Sigmoid colon (tissue), 7 donors: Measurements from ENCODE around the gene FGGY. TPM values are rescaled to one million over a fixed set of nuclear protein-coding genes. Genes with fewer than 3 reads are reported as not detected.

Source experiments
- DNase-seq: peaks from one replicate; pipeline ENCODE4 v3.0.0-alpha.2; 2019
- H3K27ac ChIP-seq, 4 donors: fragments of 200-600 bp; sonication (generic); one replicate each; pipeline ENCODE4 v1.5.1; 2016 to 2019; ENCODE audit warnings: mild to moderate bottlenecking in 1 of 4
- H3K27me3 ChIP-seq, 3 donors: fragments of 200-600 bp; sonication (generic); one replicate each; pipeline ENCODE4 v1.5.1; 2019; ENCODE audit warnings: mild to moderate bottlenecking in 1 of 3
- H3K36me3 ChIP-seq, 4 donors: fragments of 200-600 bp; sonication (generic); one replicate each; pipeline ENCODE4 v1.5.1; 2016 to 2019
- H3K4me1 ChIP-seq, 4 donors: fragments of 200-600 bp; sonication (generic); one replicate each; pipeline ENCODE4 v1.5.1; 2017 to 2019
- H3K4me3 ChIP-seq, 4 donors: fragments of 200-600 bp; sonication (generic); one replicate each; pipeline ENCODE4 v1.5.1; 2017 to 2019; ENCODE audit warnings: mild to moderate bottlenecking in 2 of 4, moderate library complexity in 1 of 4
- H3K9me3 ChIP-seq, 4 donors: fragments of 200-600 bp in 3 of 4; sonication (generic) in 3 of 4; one replicate each; pipeline versions ENCODE4 v1.5.1 to v1.6.1; 2013 to 2019
- CTCF ChIP-seq, 4 experiments: fragments of 450-650 bp in 3 of 4; fragments of 200-600 bp in 1 of 4; IDR thresholded peaks; one replicate each; pipeline ENCODE4 v1.5.1; 2016 to 2019; ENCODE audit warnings: antibody characterized with exemption in 4 of 4, mild to moderate bottlenecking in 3 of 4, moderate library complexity in 2 of 4
- EP300 ChIP-seq, 4 donors: sonication (generic); formaldehyde crosslinking; IDR thresholded peaks; one replicate each; pipeline ENCODE4 v1.6.1; 2017; ENCODE audit warnings: antibody characterized with exemption in 4 of 4
- POLR2A ChIP-seq, 2 donors: fragments of 450-650 bp; IDR thresholded peaks; one replicate each; pipeline ENCODE4 v1.6.1; 2016; ENCODE audit warnings: antibody characterized with exemption in 2 of 2, mild to moderate bottlenecking in 2 of 2, moderate library complexity in 2 of 2
- POLR2AphosphoS5 ChIP-seq, 4 donors: sonication (generic); formaldehyde crosslinking; IDR thresholded peaks; one replicate each; pipeline ENCODE4 v1.6.1; 2017; ENCODE audit warnings: antibody characterized with exemption in 4 of 4
- WGBS, 2 donors: extraction: QIAGEN DNeasy Blood & Tissue Kit; methylation state at CpG; one replicate each; pipeline ENCODE4 v1.1.7; 2013; 5-methylcytosine and 5-hydroxymethylcytosine counted together
- intact Hi-C: fragments of 100-400 bp; cut with DNase I; formaldehyde crosslinking; loops from one replicate; pipeline ENCODE4 v1.15.1; 2023
- polyA plus RNA-seq, 3 donors: library from polyadenylated mRNA; stranded (reverse); fragments of 200-250 nt; gene quantifications; one replicate each; pipeline ENCODE4 v1.2.3, GENCODE V29; 2013
- total RNA-seq, 4 donors: library from RNA; depleted of rRNA; stranded (reverse); fragments of >200 nt; gene quantifications; one replicate each; pipeline ENCODE4 v1.1.0, GENCODE V29; 2016
- donor health status: healthy with polysubstance abuse.
- donor health status: Bipolar disorder and iron deficiency.
- donor health status: healthy.

The FGGY gene
- total and polyA plus RNA-seq, 7 donors, result 4.8 to 54.1 (median 20.5) TPM

GRCh38 chr1:59292562-59292961 is 4.3 kb upstream of the FGGY start:
- Histone ChIP-seq H3K4me3 (no peak overlapping the region), H3K27me3 (no peaks in the 10 kb centered on the region), H3K36me3 (no peaks in the 10 kb centered on the region), H3K27ac (peak overlapping the region in 1 of 4 donors; percentile 30), H3K4me1 (peaks cover 0 to 13% (median 8%) of the 10 kb centered on the region in 4 donors), H3K9me3 (no peaks in the 10 kb centered on the region)
- intact Hi-C loops, result no loop called here
- TF ChIP-seq EP300 (IDR thresholded peaks at IDR 0.05), result peak in 2 of 4 donors; percentile 13 to 51
- TF ChIP-seq POLR2A (IDR thresholded peaks at IDR 0.05), result no peak
- peak; percentile 7 to 64 (median 32) for TF ChIP-seq POLR2AphosphoS5 (IDR thresholded peaks at IDR 0.05)
- peak; percentile 73 for DNase-seq
- WGBS, 2 donors, result 29 to 33% methylated on average over 2 of the region's 2 CpGs

- peaks cover 0 to 19% (median 14%) of the 10 kb centered on the region in 4 donors for H3K4me1 ChIP-seq
- H3K9me3 ChIP-seq, result no peaks in the 10 kb centered on the region
- no peak for DNase-seq
- WGBS, 2 donors, result 70 to 79% methylated on average over 2 of the region's 2 CpGs
- no peaks in the 10 kb centered on the region for H3K36me3 ChIP-seq
- intact Hi-C loops, result no loop called here
- H3K27ac ChIP-seq, result peak overlapping the region in 1 of 4 donors; percentile 30
- H3K4me3 ChIP-seq, result no peak overlapping the region
- H3K27me3 ChIP-seq, result no peaks in the 10 kb centered on the region
- no peak for TF ChIP-seq CTCF (IDR thresholded peaks at IDR 0.05)
- no peak for TF ChIP-seq EP300 (IDR thresholded peaks at IDR 0.05)
- no peak for TF ChIP-seq POLR2A (IDR thresholded peaks at IDR 0.05)
- no peak for TF ChIP-seq POLR2AphosphoS5 (IDR thresholded peaks at IDR 0.05)
These were observed 3.7 kb upstream of the FGGY start for GRCh38 chr1:59293206-59293605.

GRCh38 chr1:59293849-59294248 is 3.0 kb upstream of the FGGY start:
- no peak overlapping the region for H3K27ac ChIP-seq
- WGBS, 2 donors, result 92 to 93% methylated on average over 12 of the region's 12 CpGs
- no peaks in the 10 kb centered on the region for H3K36me3 ChIP-seq
- H3K4me1 ChIP-seq, result peaks cover 0 to 20% (median 15%) of the 10 kb centered on the region in 4 donors
- intact Hi-C loops, result no loop called here
- no peaks in the 10 kb centered on the region for H3K27me3 ChIP-seq
- no peak for DNase-seq
- H3K4me3 ChIP-seq, result no peak overlapping the region
- H3K9me3 ChIP-seq, result no peaks in the 10 kb centered on the region
- TF ChIP-seq EP300 (IDR thresholded peaks at IDR 0.05) (no peak), POLR2AphosphoS5 (IDR thresholded peaks at IDR 0.05) (no peak), POLR2A (IDR thresholded peaks at IDR 0.05) (no peak), CTCF (IDR thresholded peaks at IDR 0.05) (no peak)

GRCh38 chr1:59294423-59294822 is 2.5 kb upstream of the FGGY start:
- Histone ChIP-seq H3K4me1 (peaks cover 0 to 20% (median 15%) of the 10 kb centered on the region in 4 donors), H3K4me3 (no peak overlapping the region), H3K9me3 (no peaks in the 10 kb centered on the region), H3K27ac (no peak overlapping the region), H3K36me3 (no peaks in the 10 kb centered on the region), H3K27me3 (no peaks in the 10 kb centered on the region)
- no peak for TF ChIP-seq POLR2A (IDR thresholded peaks at IDR 0.05)
- TF ChIP-seq CTCF (IDR thresholded peaks at IDR 0.05), result no peak
- no peak for TF ChIP-seq POLR2AphosphoS5 (IDR thresholded peaks at IDR 0.05)
- no peak for TF ChIP-seq EP300 (IDR thresholded peaks at IDR 0.05)
- 85 to 92% methylated on average over 4 of the region's 4 CpGs for WGBS, 2 donors
- intact Hi-C loops, result no loop called here
- no peak for DNase-seq

- 15 to 56% methylated on average over 4 of the region's 4 CpGs for WGBS, 2 donors
- intact Hi-C loops, result loop anchor here (1.0 to 5.0 kb wide), 11 partner anchors 97 to 511 kb away; partner anchors contain the start of gene JUN
These were observed 1.3 kb upstream of the FGGY start for GRCh38 chr1:59295618-59296017.

More at GRCh38 chr1:59295618-59296017, 1.3 kb upstream of the FGGY start:
- Histone ChIP-seq H3K4me1 (peaks cover 0 to 20% (median 15%) of the 10 kb centered on the region in 4 donors), H3K4me3 (peak overlapping the region; percentile 45 to 61 (median 50)), H3K27ac (peak overlapping the region; percentile 90 to 98 (median 94)), H3K9me3 (no peaks in the 10 kb centered on the region), H3K27me3 (no peaks in the 10 kb centered on the region), H3K36me3 (no peaks in the 10 kb centered on the region)
- no peak for TF ChIP-seq CTCF (IDR thresholded peaks at IDR 0.05)
- no peak for TF ChIP-seq POLR2AphosphoS5 (IDR thresholded peaks at IDR 0.05)
- TF ChIP-seq POLR2A (IDR thresholded peaks at IDR 0.05), result no peak
- TF ChIP-seq EP300 (IDR thresholded peaks at IDR 0.05), result no peak
- no peak for DNase-seq
